Measurements from ENCODE around the gene EN2.

Gene EN2

DNA sequence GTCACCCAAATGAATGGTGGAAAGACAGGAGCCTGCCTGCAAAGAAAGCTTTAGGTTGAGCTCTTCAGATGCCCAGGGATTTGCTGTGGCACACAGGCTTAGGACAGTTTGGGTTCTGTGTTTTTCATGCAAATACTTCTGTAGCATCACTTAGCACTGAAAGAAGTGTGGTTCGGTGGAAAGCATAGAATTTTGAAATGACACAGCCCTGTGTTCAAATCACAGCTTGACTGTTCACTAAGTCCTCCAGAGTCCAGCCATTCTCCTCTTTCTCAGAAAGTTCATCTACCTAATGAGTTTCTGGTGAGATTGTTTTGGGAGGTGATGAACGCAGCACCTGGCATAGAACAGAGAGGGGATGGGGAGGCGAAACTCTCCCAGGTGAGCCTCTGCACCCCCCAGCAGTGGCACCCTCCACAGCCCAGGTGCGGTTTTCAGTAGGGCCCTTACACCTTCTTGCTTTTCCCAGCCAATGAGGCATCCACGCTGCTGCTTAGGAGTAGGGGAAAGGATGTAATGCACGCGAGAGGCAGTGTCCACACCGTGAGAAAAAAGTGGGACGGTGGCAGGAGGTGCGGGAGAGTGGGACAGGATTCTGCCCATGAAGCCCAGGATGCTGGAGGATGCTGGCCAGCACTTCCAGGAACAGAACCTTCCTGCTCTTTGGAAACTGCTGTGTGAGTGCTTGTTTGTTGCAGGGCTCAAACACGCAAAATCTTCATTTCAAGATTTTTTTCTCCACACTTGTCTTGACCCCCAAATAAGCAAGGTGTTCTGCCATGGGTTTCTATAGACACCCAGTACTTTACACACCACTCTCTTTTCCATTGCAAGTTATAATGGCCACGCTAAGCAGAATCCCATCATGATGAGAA, 11.6 kb downstream of the EN2 start:
- TF ChIP-seq EGR1 (IDR thresholded peaks at IDR 0.05) (no peak), FOXM1 (IDR thresholded peaks at IDR 0.05; ENCODE audit: borderline replicate concordance, low read depth) (no peak), EP300 (IDR thresholded peaks at IDR 0.05; ENCODE audit: borderline replicate concordance) (no peak), CREB1 (IDR thresholded peaks at IDR 0.05; ENCODE audit: low read depth) (no peak), TEAD4 (IDR thresholded peaks at IDR 0.05) (no peak), TCF12 (IDR thresholded peaks at IDR 0.05; ENCODE audit: low read depth) (no peak), ZBTB7A (IDR thresholded peaks at IDR 0.05; ENCODE audit: low read depth) (no peak), CEBPB (IDR thresholded peaks at IDR 0.05) (no peak), USF1 (IDR thresholded peaks at IDR 0.05) (no peak), TAF1 (IDR thresholded peaks at IDR 0.05; ENCODE audit: low read depth) (no peak), YY1 (IDR thresholded peaks at IDR 0.05; ENCODE audit: low read depth) (no peak), NFIC (IDR thresholded peaks at IDR 0.05) (no peak), RAD21 (IDR thresholded peaks at IDR 0.05; ENCODE audit: low read depth) (no peak)
- TF ChIP-seq, protein P1, sequence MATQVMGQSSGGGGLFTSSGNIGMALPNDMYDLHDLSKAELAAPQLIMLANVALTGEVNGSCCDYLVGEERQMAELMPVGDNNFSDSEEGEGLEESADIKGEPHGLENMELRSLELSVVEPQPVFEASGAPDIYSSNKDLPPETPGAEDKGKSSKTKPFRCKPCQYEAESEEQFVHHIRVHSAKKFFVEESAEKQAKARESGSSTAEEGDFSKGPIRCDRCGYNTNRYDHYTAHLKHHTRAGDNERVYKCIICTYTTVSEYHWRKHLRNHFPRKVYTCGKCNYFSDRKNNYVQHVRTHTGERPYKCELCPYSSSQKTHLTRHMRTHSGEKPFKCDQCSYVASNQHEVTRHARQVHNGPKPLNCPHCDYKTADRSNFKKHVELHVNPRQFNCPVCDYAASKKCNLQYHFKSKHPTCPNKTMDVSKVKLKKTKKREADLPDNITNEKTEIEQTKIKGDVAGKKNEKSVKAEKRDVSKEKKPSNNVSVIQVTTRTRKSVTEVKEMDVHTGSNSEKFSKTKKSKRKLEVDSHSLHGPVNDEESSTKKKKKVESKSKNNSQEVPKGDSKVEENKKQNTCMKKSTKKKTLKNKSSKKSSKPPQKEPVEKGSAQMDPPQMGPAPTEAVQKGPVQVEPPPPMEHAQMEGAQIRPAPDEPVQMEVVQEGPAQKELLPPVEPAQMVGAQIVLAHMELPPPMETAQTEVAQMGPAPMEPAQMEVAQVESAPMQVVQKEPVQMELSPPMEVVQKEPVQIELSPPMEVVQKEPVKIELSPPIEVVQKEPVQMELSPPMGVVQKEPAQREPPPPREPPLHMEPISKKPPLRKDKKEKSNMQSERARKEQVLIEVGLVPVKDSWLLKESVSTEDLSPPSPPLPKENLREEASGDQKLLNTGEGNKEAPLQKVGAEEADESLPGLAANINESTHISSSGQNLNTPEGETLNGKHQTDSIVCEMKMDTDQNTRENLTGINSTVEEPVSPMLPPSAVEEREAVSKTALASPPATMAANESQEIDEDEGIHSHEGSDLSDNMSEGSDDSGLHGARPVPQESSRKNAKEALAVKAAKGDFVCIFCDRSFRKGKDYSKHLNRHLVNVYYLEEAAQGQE (IDR thresholded peaks at IDR 0.05; ENCODE audit: low read depth), result no peak
- TF ChIP-seq, protein P2, sequence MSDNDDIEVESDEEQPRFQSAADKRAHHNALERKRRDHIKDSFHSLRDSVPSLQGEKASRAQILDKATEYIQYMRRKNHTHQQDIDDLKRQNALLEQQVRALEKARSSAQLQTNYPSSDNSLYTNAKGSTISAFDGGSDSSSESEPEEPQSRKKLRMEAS (IDR thresholded peaks at IDR 0.05), result no peak

- no peak for TF ChIP-seq EGR1 (IDR thresholded peaks at IDR 0.05)
- TF ChIP-seq TCF12 (IDR thresholded peaks at IDR 0.05; ENCODE audit: low read depth), result no peak
- TF ChIP-seq CEBPB (IDR thresholded peaks at IDR 0.05), result no peak
- no peak for TF ChIP-seq RAD21 (IDR thresholded peaks at IDR 0.05; ENCODE audit: low read depth)
- TF ChIP-seq NFIC (IDR thresholded peaks at IDR 0.05), result no peak
- TF ChIP-seq TAF1 (IDR thresholded peaks at IDR 0.05; ENCODE audit: low read depth), result no peak
- TF ChIP-seq USF1 (IDR thresholded peaks at IDR 0.05), result no peak
- TF ChIP-seq, protein P2 (IDR thresholded peaks at IDR 0.05), result no peak
- no peak for TF ChIP-seq ZBTB7A (IDR thresholded peaks at IDR 0.05; ENCODE audit: low read depth)
- TF ChIP-seq EP300 (IDR thresholded peaks at IDR 0.05; ENCODE audit: borderline replicate concordance), result no peak
- no peak for TF ChIP-seq FOXM1 (IDR thresholded peaks at IDR 0.05; ENCODE audit: borderline replicate concordance, low read depth)
- no peak for TF ChIP-seq YY1 (IDR thresholded peaks at IDR 0.05; ENCODE audit: low read depth)
These were observed 12.2 kb downstream of the EN2 start for GRCh38 chr7:155470186-155470487.

DNA sequence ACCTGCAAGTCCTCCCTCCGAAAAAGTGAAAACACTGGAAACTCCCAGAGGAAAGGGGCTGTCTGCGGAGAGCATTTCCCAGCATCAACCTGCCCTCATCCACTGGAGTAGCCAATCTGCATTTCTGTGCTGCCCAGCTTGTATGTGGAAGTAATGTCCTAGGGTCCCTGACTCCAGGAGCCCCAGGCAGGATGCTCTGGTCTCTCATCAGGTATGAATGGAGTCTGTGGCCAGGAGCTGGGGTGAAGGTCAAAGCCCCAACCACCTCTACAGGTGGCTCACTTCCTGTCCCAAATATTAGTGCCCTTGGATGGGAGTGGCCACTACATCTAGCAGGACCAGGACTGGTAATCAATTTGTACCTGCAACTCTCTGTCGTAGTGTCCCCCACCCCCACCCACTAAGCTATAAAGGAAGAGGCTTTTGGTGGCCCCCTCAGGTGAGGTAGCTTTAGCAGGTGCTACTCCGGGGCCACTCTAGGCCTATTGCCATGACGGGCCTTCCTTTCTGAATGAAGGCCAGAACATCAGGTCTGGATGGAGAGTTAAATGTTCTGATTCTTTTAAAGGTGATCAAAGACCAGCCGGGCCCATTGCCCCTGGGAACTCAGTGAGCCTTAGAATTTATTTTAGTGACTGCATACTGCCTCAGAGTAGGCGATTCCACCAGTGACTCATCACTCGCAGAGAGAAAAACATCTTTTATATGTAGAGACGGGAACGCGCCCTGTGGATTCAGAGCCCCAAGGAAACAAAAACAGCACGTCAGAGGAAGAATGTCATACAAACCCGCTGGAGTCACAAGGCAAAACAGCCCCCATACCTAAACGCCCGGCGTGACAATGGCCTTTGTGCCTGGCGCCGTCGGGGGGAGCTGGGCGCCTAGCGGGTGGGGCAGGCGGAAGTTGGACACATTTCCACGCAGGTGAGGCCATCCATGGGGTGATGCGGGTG, 13.0 kb downstream of the EN2 start:
- TF ChIP-seq, protein P2 (IDR thresholded peaks at IDR 0.05), result no peak
- TF ChIP-seq TCF12 (IDR thresholded peaks at IDR 0.05; ENCODE audit: low read depth), result no peak
- TF ChIP-seq TEAD4 (IDR thresholded peaks at IDR 0.05), result no peak
- TF ChIP-seq NFIC (IDR thresholded peaks at IDR 0.05), result no peak
- no peak for TF ChIP-seq RAD21 (IDR thresholded peaks at IDR 0.05; ENCODE audit: low read depth)
- TF ChIP-seq CREB1 (IDR thresholded peaks at IDR 0.05; ENCODE audit: low read depth), result no peak
- TF ChIP-seq ZBTB7A (IDR thresholded peaks at IDR 0.05; ENCODE audit: low read depth), result no peak
- TF ChIP-seq YY1 (IDR thresholded peaks at IDR 0.05; ENCODE audit: low read depth), result no peak
- no peak for TF ChIP-seq FOXM1 (IDR thresholded peaks at IDR 0.05; ENCODE audit: borderline replicate concordance, low read depth)
- no peak for TF ChIP-seq EGR1 (IDR thresholded peaks at IDR 0.05)
- TF ChIP-seq TAF1 (IDR thresholded peaks at IDR 0.05; ENCODE audit: low read depth), result no peak
- TF ChIP-seq, protein P1 (IDR thresholded peaks at IDR 0.05; ENCODE audit: low read depth), result no peak
- no peak for TF ChIP-seq USF1 (IDR thresholded peaks at IDR 0.05)
- no peak for TF ChIP-seq EP300 (IDR thresholded peaks at IDR 0.05; ENCODE audit: borderline replicate concordance)
- no peak for TF ChIP-seq CEBPB (IDR thresholded peaks at IDR 0.05)

GRCh38 chr7:155471718-155472117, 13.8 kb downstream of the EN2 start:
- TF ChIP-seq NFIC (IDR thresholded peaks at IDR 0.05), result no peak
- no peak for TF ChIP-seq CEBPB (IDR thresholded peaks at IDR 0.05)
- no peak for TF ChIP-seq EP300 (IDR thresholded peaks at IDR 0.05; ENCODE audit: borderline replicate concordance)
- TF ChIP-seq USF1 (IDR thresholded peaks at IDR 0.05), result no peak
- no peak for TF ChIP-seq CREB1 (IDR thresholded peaks at IDR 0.05; ENCODE audit: low read depth)
- TF ChIP-seq TEAD4 (IDR thresholded peaks at IDR 0.05), result no peak
- TF ChIP-seq, protein P2 (IDR thresholded peaks at IDR 0.05), result no peak
- no peak for TF ChIP-seq EGR1 (IDR thresholded peaks at IDR 0.05)
- no peak for TF ChIP-seq RAD21 (IDR thresholded peaks at IDR 0.05; ENCODE audit: low read depth)
- no peak for TF ChIP-seq ZBTB7A (IDR thresholded peaks at IDR 0.05; ENCODE audit: low read depth)
- TF ChIP-seq TCF12 (IDR thresholded peaks at IDR 0.05; ENCODE audit: low read depth), result no peak

All from Ishikawa (cell line).